Testis (tissue), 3 donors: ENCODE data around the gene SMIM3. TPM values are rescaled to one million over a fixed set of nuclear protein-coding genes. Genes with fewer than 3 reads are reported as not detected.

ENCODE experiments used
- DNase-seq: peaks from one replicate; pipeline ENCODE4 v3.0.0-alpha.2; 2019
- H3K27ac ChIP-seq, 2 donors: fragments of 200-600 bp; sonication (generic); one replicate each; pipeline ENCODE4 v1.5.1; 2019
- H3K27me3 ChIP-seq: fragments of 200-600 bp; sonication (generic); one replicate; pipeline ENCODE4 v1.5.1; 2019
- H3K36me3 ChIP-seq: fragments of 200-600 bp; sonication (generic); one replicate; pipeline ENCODE4 v1.5.1; 2017; ENCODE audit warnings: low read depth; ENCODE audit errors: missing control alignments
- H3K4me1 ChIP-seq: fragments of 200-600 bp; sonication (generic); one replicate; pipeline ENCODE4 v1.5.1; 2019
- H3K4me3 ChIP-seq, 2 donors: fragments of 200-600 bp; sonication (generic); one replicate each; pipeline ENCODE4 v1.5.1; 2017 to 2019
- H3K9me3 ChIP-seq: fragments of 200-600 bp; sonication (generic); one replicate; pipeline ENCODE4 v1.5.1; 2017
- CTCF ChIP-seq, 3 experiments: fragments of 450-650 bp in 2 of 3; fragments of 200-600 bp in 1 of 3; sonication (generic) in 1 of 3; IDR thresholded peaks; one replicate each; pipeline ENCODE4 v1.5.1; 2016 to 2019; ENCODE audit warnings: antibody characterized with exemption in 3 of 3, mild to moderate bottlenecking in 2 of 3, moderate library complexity in 1 of 3
- POLR2A ChIP-seq: fragments of 450-650 bp; IDR thresholded peaks from one replicate; pipeline ENCODE4 v1.6.1; 2017; ENCODE audit warnings: antibody characterized with exemption, mild to moderate bottlenecking, moderate library complexity
- WGBS, 2 donors: methylation state at CpG; one replicate each; pipeline ENCODE4 v1.1.5; 2018; 5-methylcytosine and 5-hydroxymethylcytosine counted together
- intact Hi-C: fragments of 100-400 bp; cut with DNase I; formaldehyde crosslinking; loops from one replicate; pipeline ENCODE4 v1.15.1; 2023; ENCODE audit warnings: low total_unique reads
- polyA plus RNA-seq: library from polyadenylated mRNA; stranded (reverse); fragments of 350-450 nt; fragmentation: Illumina TruSeq; extraction: RNeasy Lipid Tissue Mini Kit (QIAGEN cat#74804); gene quantifications from one replicate; pipeline ENCODE4 v1.2.3, GENCODE V29; 2014; ENCODE audit warnings: low read depth, low replicate concordance; ENCODE audit not compliant: insufficient read depth
- total RNA-seq, 2 donors: library from RNA; depleted of rRNA; stranded (reverse); fragments of >200 nt; gene quantifications; one replicate each; pipeline ENCODE4 v1.2.3, GENCODE V29; 2016

SMIM3 gene
- total and polyA plus RNA-seq, 3 donors from 2014 or later: 8.1 to 8.8 (median 8.7) TPM

DNA sequence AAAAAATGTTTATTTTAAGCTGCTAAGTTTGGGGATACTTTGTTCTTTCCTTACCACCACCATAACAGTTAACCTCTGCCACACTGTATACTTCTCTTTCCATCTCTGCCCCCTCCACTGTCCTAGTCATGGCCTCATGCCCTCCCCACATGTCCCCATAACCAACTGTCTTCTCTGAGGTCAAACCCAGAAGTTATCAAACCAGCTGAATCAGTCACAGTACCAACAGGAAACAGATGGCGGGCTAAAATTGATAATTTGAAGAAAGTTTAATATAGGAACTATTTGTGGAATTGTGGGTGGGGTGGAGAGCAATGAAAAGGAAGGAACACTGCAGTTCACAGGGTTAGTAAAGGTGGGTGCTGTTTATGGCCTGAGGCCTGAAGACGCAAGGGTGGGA, 14.0 kb upstream of the SMIM3 start:
- intact Hi-C loops: no loop called here
- peak overlapping the region in 1 of 2 donors; percentile 23 for H3K27ac ChIP-seq
- H3K4me1 ChIP-seq: no peaks in the 10 kb centered on the region
- WGBS, 2 donors: 81 to 97% methylated on average over 2 of the region's 2 CpGs
- no peaks in the 10 kb centered on the region for H3K9me3 ChIP-seq
- no peak for DNase-seq
- no peak overlapping the region for H3K4me3 ChIP-seq
- H3K36me3 ChIP-seq: no peaks in the 10 kb centered on the region
- TF ChIP-seq CTCF (IDR thresholded peaks at IDR 0.05) (no peak), POLR2A (no peak)
- no peaks in the 10 kb centered on the region for H3K27me3 ChIP-seq

DNA sequence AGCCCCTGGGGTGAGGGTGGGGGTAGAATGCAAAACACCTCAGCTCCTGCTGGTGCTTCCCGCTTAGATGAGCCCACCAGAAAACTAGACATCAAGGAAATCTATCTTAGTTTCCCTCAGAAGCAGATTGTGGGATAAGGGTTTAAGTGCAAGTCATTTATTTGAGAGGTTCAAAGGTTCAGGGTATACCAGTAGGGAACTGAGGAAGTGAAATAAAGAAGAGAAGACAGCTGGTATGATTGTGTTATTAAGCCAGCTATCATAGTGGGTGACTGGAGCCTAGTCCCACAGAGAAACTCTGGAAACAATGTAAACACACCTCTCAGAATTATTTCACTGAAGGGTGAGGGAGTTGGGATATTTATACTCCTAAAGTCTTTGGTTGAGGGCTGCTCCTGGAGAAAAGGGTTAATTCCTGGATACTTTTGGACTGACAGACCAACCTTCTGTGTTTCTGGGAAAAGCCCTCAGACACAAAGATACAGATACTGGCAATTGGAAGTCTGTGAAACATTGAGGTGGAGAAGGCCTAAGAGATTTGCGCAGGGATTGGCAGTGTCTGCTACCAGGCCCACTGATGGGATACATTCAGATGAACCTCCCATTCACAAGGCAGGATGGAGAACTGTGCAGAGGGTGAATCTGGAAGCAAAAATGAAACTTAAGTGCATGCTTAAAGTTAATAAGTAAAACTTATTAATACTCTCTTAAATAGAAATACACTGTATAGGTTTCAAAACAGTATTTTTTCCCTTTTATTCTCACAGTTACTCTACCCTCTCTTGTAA, 13.4 kb upstream of the SMIM3 start:
- intact Hi-C loops: no loop called here
- Histone ChIP-seq H3K4me3 (no peak overlapping the region), H3K36me3 (no peaks in the 10 kb centered on the region), H3K9me3 (no peaks in the 10 kb centered on the region), H3K27me3 (no peaks in the 10 kb centered on the region), H3K4me1 (no peaks in the 10 kb centered on the region), H3K27ac (no peak overlapping the region)
- TF ChIP-seq POLR2A (no peak), CTCF (IDR thresholded peaks at IDR 0.05) (no peak)
- WGBS, 2 donors: 93 to 96% methylated on average over 2 of the region's 2 CpGs
- DNase-seq: no peak

- no peaks in the 10 kb centered on the region for H3K9me3 ChIP-seq
- WGBS, 2 donors: 83 to 86% methylated on average over 1 of the region's 1 CpG
- TF ChIP-seq CTCF (IDR thresholded peaks at IDR 0.05): no peak
- no peak for TF ChIP-seq POLR2A
- intact Hi-C loops: no loop called here
- H3K4me1 ChIP-seq: no peaks in the 10 kb centered on the region
- DNase-seq: no peak
- no peak overlapping the region for H3K27ac ChIP-seq
- no peaks in the 10 kb centered on the region for H3K27me3 ChIP-seq
- H3K4me3 ChIP-seq: no peak overlapping the region
- no peaks in the 10 kb centered on the region for H3K36me3 ChIP-seq
Measured at GRCh38 chr5:150765799-150766169, 12.8 kb upstream of the SMIM3 start.

DNA sequence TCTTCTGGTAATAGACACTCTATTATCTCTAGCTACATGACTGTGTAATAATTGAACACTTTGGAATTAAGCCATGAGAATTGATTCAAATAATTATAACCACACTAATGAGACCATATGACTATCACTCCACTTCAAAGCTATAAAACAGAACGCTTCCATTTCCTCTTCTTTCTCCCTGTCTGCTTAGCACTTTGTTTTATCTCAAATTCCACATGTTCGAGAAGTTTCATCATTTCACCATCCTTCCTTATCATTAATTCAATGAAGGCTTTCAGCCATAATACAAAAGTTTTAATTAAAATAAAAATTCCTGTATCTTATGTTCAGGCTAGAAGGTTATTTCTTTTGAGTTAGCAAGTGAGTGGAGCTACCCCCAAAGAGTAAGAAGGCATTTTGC, 12.3 kb upstream of the SMIM3 start:
- H3K9me3 ChIP-seq: no peaks in the 10 kb centered on the region
- no peaks in the 10 kb centered on the region for H3K36me3 ChIP-seq
- H3K27me3 ChIP-seq: no peaks in the 10 kb centered on the region
- H3K4me1 ChIP-seq: no peaks in the 10 kb centered on the region
- whole genome bisulfite sequencing, 2 donors: 47 to 66% methylated on average over 2 of the region's 2 CpGs
- H3K27ac ChIP-seq: no peak overlapping the region
- TF ChIP-seq CTCF (IDR thresholded peaks at IDR 0.05) (no peak), POLR2A (no peak)
- DNase-seq: no peak
- no peak overlapping the region for H3K4me3 ChIP-seq
- intact Hi-C loops: no loop called here
